Stimulated activated CD8-positive, alpha-beta memory T cell treated with anti-CD3 and anti-CD28 coated beads, Interleukin-12 subunit alpha, Interleukin-12 subunit beta, amount 100 ng/mL, for 4 hours (primary cell): ENCODE results near the gene PRKG2.
"Not testable (repeated sequence)": the region's sequence is repeated elsewhere in the genome, so short reads cannot be mapped to it uniquely, and the experiment has no call there.

Experiments used
- DNase-seq: peaks from one replicate; pipeline ENCODE4 v3.0.0-alpha.2; 2020; ENCODE audit warnings: low read depth

The PRKG2 gene

DNA sequence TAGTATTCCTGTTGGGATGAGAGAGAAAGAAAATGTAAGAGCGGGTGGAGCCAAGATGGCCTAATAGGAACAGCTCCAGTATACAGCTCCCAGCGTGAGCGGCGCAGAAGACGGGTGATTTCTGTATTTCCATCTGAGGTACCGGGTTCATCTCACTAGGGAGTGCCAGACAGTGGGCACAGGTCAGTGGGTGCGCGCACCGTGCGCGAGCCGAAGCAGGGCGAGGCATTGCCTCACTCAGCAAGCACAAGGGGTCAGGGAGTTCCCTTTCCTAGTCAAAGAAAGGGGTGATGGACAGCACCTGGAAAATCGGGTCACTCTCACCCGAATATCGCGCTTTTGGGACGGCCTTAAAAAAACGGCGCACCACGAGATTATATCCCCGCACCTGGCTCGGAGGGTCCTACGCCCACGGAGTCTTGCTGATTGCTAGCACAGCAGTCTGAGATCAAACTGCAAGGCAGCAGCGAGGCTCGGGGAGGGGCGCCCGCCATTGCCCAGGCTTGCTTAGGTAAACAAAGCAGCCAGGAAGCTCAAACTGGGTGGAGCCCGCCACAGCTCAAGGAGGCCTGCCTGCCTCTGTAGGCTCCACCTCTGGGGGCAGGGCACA lies 61.2 kb downstream of the PRKG2 start:
- DNase-seq = not testable (repeated sequence)

DNA sequence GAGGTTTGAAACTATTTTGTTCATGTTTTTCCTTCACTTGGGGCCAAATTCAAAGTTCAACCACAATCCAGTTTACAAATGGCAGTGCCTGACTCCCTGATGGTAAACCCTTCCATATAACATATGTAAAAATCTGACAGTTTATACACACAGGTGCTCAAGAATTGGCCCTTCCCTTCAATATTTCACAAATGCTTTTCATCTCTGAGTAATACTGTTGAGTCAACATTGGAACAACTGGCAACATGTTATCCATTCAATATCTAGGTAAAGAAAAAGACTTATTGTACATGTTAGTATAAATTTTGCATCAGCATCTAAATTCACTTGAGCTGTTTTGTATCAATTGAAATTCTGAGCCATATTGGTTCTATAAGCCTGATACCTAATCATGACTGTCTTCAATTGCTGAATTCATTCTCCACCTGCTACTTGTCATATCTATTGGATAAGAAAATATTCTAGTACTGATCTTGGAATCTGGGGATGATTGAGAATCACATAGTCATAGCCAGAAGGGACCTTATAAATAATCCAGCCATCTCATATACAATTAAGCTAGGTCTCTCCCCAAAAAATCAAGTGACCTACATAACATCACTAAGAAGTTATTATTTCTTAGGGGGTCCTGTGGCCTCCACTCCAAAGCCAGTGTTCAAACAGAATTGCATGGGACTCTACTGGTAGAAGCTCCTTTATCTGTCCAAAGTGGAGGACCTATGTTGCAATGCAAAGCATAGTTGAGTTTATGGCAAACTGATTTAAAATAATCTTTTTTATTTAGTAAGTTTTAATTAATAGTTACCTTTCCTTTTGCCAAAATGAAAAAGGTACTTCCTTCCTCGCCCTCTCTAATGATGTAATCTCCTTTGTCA lies 61.9 kb downstream of the PRKG2 start:
- no peak for DNase-seq

DNA sequence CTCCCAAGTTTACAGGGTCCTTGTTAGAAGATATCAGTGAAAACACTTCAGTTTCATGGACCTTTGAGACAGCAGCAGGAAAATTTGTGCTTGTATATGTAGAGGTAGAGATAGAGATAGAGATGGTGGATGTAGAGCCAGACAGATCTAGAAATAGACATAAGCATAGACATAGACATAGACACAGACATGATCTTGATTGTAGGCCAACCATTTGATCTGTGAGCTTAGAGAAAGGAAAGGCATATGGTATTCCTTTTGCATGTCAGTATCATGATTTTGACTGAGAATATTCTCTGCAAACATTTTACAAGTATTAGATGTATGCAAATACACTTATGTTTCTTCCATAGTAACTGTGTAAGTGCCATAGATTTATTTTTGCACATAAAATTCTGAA lies 65.0 kb downstream of the PRKG2 start:
- no peak for DNase-seq

DNA sequence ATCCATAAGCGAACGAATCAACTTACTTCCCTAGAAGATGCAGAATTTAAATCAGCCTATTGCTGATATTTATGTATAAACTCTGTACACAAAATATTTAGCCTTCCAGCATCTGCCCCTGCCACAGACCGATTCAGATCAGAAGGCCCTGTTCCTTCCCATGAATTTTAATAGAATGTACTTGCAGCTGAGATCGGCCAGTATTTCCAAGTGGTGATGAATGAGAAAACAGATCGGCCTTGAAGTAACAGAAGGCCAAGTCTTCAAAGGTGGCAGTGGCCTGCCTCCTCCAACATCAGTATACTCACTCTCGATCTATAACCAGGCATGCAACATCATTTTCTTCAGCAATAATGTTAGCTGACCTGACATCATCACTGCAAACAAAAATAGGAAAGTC lies 66.4 kb downstream of the PRKG2 start:
- no peak for DNase-seq

DNA sequence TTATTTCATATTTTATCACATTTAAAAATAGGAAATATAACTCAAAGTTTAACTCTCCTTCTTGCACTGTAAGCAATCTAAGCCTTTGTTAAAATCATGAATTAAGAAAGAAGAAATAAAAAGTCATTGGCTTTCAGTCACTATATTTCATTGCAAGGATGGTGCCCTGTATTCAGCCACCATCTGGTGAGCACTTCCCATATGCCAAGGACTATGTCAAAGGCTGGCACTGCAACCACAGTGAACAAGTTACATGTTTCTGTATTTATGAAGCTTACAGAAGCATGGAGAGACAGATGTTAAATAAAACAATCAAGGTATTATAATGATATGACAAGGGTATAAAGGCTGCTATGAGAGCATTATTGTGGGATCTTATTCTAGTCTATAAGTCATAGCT lies 68.6 kb downstream of the PRKG2 start:
- no peak for DNase-seq

DNA sequence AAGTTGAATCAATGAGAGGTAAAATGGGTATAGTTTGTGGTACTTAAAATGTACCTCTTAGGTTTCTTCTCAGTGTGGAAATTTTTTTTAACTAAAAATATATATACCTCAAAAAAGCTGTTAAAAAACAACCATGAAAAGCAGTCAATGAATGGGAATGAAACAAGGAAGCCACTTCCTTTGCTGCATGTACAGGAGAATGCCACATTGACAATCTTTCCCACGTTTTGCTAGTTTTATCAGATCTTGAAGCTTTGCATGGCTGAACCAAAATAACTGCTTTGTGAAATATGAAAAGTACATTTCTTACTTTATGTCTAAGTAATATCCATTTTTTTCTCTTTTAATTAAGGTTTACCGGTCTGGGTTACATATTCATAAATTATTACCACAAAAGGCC lies 71.8 kb downstream of the PRKG2 start:
- no peak for DNase-seq

DNA sequence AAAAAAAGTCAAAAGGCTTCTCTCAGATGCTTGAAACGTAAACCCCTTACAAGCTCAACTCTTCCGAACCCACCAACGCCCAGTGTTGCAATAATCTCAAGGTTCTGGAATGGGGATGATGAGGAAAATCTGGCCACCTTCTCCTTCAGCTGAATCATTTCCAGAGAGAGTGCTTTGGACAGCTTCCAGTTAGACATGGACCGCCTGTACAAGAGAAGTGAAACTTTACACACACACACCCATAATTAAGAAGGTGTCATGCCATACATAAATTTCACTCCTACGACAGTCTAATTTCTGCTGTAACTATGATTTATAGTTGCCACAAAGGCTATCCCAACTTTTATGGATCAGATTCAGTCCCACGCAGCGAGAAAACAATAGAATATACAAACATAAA lies 72.3 kb downstream of the PRKG2 start:
- no peak for DNase-seq

DNA sequence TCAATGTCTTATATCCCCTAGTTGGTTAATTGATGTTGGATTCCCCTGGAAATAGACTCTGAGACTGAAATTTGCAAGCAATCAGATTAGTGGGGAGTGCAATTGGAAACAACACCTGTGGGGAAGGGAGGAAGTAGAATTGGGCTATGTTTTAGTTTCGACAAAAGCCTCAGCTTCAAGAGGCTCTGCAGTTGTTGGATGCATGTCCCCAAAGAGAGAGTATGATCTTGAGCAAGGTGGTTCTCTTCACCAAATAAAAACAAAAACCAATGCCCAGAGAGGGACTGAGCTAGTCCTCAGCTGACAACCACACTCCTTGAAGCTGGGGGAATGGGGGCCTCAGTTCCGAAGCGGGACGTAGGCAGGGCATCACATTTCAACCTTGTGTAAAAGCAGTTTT lies 77.1 kb downstream of the PRKG2 start:
- no peak for DNase-seq

DNA sequence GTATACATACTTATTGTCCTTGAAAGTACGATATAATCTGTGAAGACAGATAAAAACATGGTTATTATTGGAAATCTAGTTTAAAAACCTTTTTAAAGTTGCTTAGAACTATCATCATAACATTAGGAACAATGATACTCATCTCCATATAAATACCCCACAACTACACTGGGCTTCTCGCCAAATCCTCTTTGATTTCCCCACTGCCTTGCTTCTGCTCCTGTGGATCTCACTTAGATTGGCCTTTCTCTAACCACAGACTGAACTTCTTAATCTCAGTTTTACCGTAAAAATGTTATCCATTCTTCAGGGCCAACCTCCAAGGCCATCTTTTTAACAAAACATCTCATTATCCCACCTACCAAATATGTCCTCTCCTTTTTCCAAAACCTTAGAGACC lies 77.6 kb downstream of the PRKG2 start:
- DNase-seq = no peak

DNA sequence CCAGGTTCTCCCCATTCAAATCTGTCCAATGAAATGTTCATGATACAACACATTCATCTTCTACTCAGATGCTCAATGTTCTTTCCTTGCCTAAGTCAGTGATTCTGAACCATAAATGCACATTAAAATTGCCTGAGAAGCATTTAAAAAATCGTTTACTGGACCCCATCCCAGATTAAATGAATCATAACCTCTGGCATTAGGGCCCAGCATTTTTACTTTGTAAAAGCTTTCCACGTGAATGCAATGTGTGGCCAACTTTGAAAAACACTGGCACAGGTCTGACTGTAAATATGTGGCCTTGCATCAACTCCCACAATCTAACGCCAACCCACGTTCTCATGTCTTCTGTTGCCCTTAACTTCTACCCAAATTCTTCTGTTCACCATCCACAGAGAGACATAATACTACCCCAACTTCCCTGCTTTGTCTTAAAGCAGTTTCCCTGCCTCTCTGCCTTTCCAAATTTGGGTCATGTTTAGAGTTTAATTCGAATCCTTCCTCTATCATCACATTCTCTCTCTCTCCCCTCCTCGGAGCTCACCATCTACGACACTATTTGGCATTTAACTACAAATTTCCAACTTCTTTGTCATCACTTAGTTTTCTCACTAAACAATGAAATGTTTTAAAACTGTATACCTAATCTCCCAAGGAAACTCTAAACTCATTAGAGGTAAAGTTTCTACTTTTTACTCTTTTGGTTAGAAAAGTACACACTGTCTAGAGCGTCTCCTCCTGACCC lies 78.7 kb downstream of the PRKG2 start:
- no peak for DNase-seq

DNA sequence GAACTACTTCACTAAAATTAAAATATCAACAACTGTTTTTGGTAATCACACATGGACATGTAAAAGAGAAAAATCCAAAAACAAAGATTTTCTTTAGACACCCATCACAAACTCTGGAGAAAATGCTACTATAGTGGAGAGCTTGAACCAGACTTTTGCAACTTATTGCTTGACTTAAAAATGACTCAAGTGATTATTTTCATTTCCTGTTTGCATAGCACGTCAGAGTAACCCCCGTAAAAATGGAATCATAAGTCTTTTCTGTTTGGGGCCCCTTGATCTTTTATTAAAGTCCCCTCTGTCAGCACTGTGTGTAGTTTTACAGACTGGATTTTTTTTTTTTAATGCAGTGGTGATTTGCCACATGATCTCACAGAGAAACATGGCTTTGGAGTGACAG lies 79.5 kb downstream of the PRKG2 start:
- no peak for DNase-seq

DNA sequence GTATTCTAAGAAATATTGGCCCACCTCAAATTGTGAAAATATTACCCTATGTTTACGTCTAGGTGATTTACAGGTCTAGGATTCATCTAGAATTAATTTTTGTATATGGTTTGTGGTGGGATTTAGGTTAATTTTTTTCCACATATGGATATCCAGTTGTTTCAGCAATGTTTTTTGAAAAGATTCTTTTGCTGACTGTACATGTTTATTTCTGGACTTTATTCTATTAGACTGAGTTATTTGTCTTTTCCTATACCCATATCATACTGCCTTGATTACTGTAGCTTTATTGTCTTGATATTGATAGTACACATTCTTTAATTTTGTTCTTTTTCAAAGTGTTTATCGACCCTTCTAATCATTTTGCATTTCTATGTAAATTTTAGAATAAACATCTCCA lies 83.5 kb downstream of the PRKG2 start:
- no peak for DNase-seq

DNA sequence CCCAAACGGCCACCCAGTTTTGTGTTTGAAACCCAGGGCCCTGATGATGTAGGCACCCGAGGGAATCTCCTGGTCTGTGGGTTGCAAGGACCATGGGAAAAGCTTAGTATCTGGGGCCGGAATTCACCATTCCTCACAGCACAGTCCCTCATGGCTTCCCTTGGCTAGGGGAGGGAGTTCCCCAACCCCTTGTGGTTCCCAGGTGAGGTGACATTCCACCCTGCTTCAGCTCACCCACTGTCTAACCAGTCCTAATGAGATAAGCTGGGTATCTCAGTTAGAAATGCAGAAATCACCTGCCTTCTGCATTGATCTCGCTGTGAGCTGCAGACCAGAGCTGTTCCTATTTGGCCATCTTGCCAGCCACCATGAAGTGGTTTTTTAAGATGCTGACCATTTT lies 84.0 kb downstream of the PRKG2 start:
- no peak for DNase-seq

DNA sequence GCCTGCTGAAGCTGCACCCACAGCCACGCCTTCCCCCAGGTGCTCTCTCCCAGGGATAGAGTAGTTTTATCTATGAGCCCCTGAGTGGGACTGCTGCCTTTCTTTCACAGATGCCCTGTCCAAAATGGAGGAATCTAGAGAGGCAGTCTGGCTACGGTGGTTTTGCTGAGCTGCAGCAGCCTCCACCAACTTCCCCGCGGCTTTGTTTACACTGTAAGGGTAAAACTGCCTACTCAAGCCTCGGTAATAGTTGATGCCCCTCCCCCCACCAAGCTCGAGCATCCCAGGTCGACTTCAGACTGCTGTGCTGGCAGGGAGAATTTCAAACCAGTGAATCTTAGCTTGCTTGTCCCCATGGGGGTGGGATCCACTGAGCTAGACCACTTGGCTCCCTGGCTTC lies 84.5 kb downstream of the PRKG2 start:
- no peak for DNase-seq

DNA sequence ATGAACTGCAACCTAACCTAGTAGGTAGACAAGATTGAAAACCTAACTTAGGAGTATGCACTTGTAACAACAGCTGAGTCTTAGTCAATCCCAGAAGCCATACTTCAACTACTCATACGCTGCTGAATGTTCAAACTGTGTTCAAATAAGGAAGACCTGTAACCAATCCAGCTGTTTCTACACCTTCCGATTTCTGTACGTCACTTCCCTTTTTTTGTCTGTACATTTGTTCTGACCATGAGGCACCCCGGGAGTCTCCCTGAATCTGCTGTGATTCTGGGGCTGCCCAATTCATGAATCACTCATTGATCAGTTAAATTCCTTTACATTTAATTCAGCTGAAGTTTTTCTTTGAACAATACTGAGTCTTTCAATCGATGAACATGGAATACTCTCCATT lies 95.0 kb downstream of the PRKG2 start:
- DNase-seq = no peak

DNA sequence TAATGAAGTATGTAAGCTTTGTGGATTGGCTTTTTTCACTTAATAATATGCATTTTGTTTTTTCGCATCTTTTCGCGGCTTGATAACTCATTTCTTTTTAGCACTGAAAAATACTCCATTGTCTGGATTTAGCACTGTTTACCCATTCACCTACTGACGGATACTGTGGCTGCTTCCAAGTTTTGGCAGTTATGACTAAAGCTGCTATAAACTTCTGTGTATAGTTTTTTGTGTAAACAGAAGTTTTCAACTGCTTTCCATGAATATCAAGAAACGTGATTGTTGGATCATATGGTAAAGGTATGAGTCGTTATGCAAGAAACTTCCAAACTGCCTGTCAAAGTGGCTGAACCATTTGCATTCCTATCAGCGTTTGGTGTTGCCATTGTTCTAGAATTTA lies 96.9 kb downstream of the PRKG2 start:
- no peak for DNase-seq

DNA sequence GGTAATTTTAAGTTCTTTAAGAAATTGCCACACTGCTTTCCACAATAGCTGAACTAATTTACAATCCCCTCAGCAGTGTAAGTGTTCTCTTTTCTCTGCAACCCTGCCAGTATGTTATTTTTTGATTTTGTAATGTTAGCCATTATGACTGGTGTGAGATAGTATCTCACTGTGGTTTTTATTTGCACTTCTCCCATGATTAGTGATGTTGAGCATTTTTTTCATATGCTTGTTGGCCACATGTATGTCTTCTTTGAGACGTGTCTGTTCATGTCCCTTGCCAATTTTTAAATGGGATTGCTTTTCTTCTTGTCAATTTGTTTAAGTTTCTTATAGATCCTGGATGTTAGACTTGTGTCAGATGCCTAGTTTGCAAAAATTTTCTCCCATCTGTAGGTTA lies 98.5 kb downstream of the PRKG2 start:
- no peak for DNase-seq

DNA sequence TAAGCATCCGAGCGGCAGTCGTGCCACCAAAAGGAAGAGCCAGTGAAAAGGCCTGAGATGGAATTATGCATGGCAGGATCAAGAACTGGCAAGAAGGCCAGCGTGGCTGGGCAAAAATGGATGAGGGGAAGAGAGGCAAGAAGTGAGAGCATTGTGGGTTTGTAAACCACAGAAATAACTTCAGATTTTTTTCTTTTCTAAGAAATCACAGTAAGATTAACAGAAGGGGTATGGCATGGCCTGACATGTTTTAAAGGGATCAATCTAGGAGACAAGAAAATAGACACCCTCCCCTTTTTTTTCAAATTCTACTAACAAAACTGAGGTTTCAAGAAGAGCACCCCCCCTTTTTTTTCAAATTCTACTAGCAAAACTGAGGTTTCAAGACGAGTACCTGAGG lies 102.0 kb downstream of the PRKG2 start:
- DNase-seq = no peak

DNA sequence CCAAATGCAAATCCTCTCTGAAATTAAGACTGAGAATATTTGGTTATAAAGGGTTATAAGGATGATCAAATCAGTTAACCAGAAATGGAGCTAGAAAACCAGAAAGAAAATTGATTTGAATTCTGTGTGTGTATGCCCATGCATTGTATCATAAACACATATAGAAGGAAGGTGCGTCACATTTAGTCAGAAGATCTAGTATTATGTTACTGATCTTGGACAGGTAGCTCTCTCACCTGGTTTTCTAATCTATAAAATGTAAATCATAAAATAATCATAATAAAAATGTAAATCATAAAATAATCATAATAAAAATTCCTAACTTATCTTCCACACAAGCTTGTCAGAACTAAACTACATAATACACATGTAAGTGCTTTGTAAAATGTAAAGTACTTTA lies 105.7 kb downstream of the PRKG2 start:
- no peak for DNase-seq

DNA sequence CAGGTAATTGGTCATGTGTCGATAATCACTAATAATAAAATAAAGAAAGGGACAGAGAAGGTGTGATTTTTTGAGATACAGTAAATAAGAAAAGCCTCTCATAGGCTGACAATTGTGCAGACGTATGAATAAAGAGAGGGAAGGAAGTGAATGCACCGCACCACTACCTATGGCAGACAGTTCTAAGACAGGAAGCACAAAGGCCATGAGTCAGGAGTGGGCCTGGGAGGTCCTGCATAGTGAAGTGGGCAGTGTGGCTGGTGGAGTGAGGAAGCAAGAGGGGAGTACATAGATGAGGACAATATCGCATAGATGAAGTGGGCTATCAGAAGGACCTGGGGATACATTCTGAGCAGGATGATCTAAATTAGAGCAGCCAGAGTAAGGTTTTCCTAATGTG lies 108.9 kb downstream of the PRKG2 start:
- no peak for DNase-seq

DNA sequence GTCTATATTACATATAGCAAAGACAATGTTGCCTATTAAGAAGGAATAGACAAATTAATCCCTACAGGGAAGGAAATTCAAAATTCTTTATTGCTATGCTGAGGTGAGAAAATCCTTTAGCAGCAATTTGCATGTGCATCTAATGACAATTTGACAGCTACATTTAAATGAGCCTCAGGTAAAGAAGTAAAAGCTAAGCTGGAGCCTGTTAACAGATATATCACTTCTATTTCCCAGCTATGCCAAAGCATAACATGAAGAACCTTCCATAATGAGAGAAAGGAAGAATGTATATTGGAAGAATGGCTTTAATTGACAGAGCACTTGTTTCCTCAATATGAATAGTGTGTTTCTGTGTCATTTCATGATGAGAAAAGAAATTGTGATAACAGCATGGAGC lies 112.9 kb downstream of the PRKG2 start:
- DNase-seq = no peak

DNA sequence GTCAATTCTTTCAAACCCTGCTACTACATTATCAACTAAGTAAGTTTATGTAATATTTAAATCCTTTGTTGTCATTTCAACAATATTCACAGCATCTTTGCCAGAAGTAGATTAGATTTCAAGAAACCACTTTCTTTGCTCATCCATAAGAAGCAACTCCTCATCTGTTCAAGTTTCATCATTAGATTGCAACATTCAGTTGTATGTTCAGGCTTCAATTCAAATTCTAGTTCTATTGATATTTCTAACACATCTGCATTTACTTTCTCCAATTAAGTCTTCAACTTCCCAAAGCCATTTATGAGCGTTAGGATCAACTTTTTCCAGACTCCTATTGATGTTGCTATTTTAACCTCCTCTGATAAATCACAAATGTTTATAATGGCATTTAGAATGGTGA lies 118.5 kb downstream of the PRKG2 start:
- no peak for DNase-seq

DNA sequence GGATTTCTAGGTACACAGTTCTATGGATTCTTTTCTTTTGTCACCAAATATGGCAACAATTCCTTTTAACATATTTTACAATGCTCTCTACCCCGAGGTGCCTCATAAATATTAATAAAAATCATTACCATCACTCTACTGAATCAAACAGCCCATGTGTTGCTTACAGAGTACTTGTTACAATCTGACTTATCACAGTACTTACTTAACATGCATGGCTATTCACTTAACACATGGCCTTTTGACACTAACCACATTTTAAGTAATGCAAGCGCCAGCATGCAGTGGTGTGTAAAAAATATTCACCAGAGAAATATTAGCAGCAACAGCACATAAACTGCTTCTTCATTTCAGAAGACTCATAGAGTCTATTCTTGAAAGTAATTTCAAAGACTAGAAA lies 119.6 kb downstream of the PRKG2 start:
- no peak for DNase-seq
